ENCODE data around the gene PEX26. TPM values are rescaled to one million over a fixed set of nuclear protein-coding genes. Genes with fewer than 3 reads are reported as not detected.
A peak's percentile ranks its signal among the peaks of the same experiment; 100 is the strongest.

PEX26 gene
- total RNA-seq, 1 experiment from 2014 or later: 30.6 TPM

- H3K4me1 ChIP-seq (ENCODE audit: insufficient read depth, low read length): peaks cover 39% of the 10 kb centered on the region
- intact Hi-C loops (cut with micrococcal nuclease): no loop called here
- no TSS peak for BruUV-seq (replicated peaks)
- H3K4me2 ChIP-seq (ENCODE audit: low read length): peak overlapping the region; percentile 32; the same call in 1 of the 2 replicates
- H3K9ac ChIP-seq (ENCODE audit: low read length): no peak overlapping the region
- peak overlapping the region; percentile 66 for H3K27ac ChIP-seq (ENCODE audit: low read length)
- no peak for ATAC-seq
- H3K36me3 ChIP-seq (ENCODE audit: low read depth, low read length): no peaks in the 10 kb centered on the region
- no peak overlapping the region for H2AFZ ChIP-seq (ENCODE audit: low read length)
- CTCF ChIA-PET: no interaction called here
- no peaks in the 10 kb centered on the region for H3K79me2 ChIP-seq (ENCODE audit: low read length)
- no peaks in the 10 kb centered on the region for H3K27me3 ChIP-seq (ENCODE audit: low read length)
- peak; percentile 30 for DNase-seq
- no peaks in the 10 kb centered on the region for H3K9me3 ChIP-seq (ENCODE audit: low read length)
- no peaks in the 10 kb centered on the region for H3F3A ChIP-seq (ENCODE audit: low read length, unreplicated experiment)
- H3K9me2 ChIP-seq (replicated peaks; ENCODE audit: low read length): no peaks in the 10 kb centered on the region
- POLR2A ChIA-PET (ENCODE audit: unreplicated experiment): no interaction called here
- H4K20me1 ChIP-seq (ENCODE audit: low read length): no peaks in the 10 kb centered on the region
- no peak for TF ChIP-seq EZH2 (IDR thresholded peaks at IDR 0.05; ENCODE audit: low read length, unreplicated experiment)
- no peak for TF ChIP-seq EZH2phosphoT487 (IDR thresholded peaks at IDR 0.05; ENCODE audit: borderline replicate concordance, low read length)
- no peak for TF ChIP-seq CTCF (conservative IDR thresholded peaks at IDR 0.05; ENCODE audit: low read depth, low read length)
- no peak overlapping the region for H3K4me3 ChIP-seq (ENCODE audit: low read length)
These were observed 13.2 kb upstream of the PEX26 start for GRCh38 chr22:18064636-18065035.

GRCh38 chr22:18065256-18065655, 12.5 kb upstream of the PEX26 start:
- intact Hi-C loops (cut with micrococcal nuclease): no loop called here

More at GRCh38 chr22:18065256-18065655, 12.5 kb upstream of the PEX26 start:
- Histone ChIP-seq H3K79me2 (ENCODE audit: low read length) (no peaks in the 10 kb centered on the region), H3K4me3 (ENCODE audit: low read length) (no peak overlapping the region), H3F3A (ENCODE audit: low read length, unreplicated experiment) (no peaks in the 10 kb centered on the region), H3K9me3 (ENCODE audit: low read length) (no peaks in the 10 kb centered on the region), H3K9ac (ENCODE audit: low read length) (no peak overlapping the region), H2AFZ (ENCODE audit: low read length) (no peak overlapping the region), H3K27ac (ENCODE audit: low read length) (peak overlapping the region; percentile 66), H3K36me3 (ENCODE audit: low read depth, low read length) (no peaks in the 10 kb centered on the region), H3K9me2 (replicated peaks; ENCODE audit: low read length) (no peaks in the 10 kb centered on the region), H3K27me3 (ENCODE audit: low read length) (no peaks in the 10 kb centered on the region), H3K4me1 (ENCODE audit: insufficient read depth, low read length) (peaks cover 41% of the 10 kb centered on the region), H3K4me2 (ENCODE audit: low read length) (peak overlapping the region; percentile 32; the same call in 1 of the 2 replicates), H4K20me1 (ENCODE audit: low read length) (no peaks in the 10 kb centered on the region)
- CTCF ChIA-PET: interaction anchor here (0.6 kb wide), 1 partner anchor 10 kb away, joined by 3 read pairs; no protein-coding TSS in a partner anchor
- DNase-seq (peak; percentile 44), ATAC-seq (peak; percentile 52)
- TF ChIP-seq CTCF (conservative IDR thresholded peaks at IDR 0.05; ENCODE audit: low read depth, low read length) (no peak; the same call in 1 of the 2 replicates), EZH2phosphoT487 (IDR thresholded peaks at IDR 0.05; ENCODE audit: borderline replicate concordance, low read length) (no peak), EZH2 (IDR thresholded peaks at IDR 0.05; ENCODE audit: low read length, unreplicated experiment) (no peak)
- POLR2A ChIA-PET (ENCODE audit: unreplicated experiment): interaction anchor here (0.7 kb wide), 1 partner anchor 173 kb away, joined by 3 read pairs; no protein-coding TSS in a partner anchor
- BruUV-seq (replicated peaks): no TSS peak

All from PC-3 (cell line).